Measurements from ENCODE around the gene AUH.

DNA sequence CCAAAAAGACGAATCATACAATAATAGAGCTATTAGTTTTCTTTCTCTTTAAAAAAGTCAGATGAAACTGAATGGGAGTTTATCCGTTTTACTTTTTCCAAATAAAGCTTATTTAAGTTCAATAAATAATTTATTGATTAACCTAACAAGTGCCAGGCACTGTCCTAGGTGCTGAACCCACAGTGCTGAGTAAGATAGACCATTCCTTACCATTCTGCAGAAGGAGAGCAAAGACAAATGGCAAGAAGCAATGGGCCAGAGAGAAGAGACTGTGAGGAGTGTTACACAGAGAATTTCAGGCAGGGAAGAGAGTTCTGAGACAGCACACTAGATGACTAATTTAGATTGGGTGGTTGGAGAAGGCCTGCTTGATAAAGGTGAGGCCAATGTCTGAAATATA is 127.2 kb downstream of the AUH start:
- TF ChIP-seq POLR2AphosphoS5 (IDR thresholded peaks at IDR 0.05; ENCODE audit: borderline replicate concordance, low read depth, low read length) (no peak), EZH2 (IDR thresholded peaks at IDR 0.05) (no peak)
